Glomerular endothelial cell (primary cell): ENCODE results near the gene YJEFN3. TPM values are rescaled to one million over a fixed set of nuclear protein-coding genes. Genes with fewer than 3 reads are reported as not detected.

Experiments used
- DNase-seq: peaks from one replicate; pipeline ENCODE4 v3.0.0-alpha.2; 2011; ENCODE audit warnings: low read depth, low spot score; ENCODE audit errors: extremely low read depth
- total RNA-seq: library from RNA; depleted of rRNA; stranded (reverse); fragments of >200 nt; gene quantifications from 2 replicates; pipeline ENCODE4 v1.2.3, GENCODE V29; 2015

The YJEFN3 gene
- total RNA-seq, 1 donor from 2014 or later = 0.53 TPM

DNA sequence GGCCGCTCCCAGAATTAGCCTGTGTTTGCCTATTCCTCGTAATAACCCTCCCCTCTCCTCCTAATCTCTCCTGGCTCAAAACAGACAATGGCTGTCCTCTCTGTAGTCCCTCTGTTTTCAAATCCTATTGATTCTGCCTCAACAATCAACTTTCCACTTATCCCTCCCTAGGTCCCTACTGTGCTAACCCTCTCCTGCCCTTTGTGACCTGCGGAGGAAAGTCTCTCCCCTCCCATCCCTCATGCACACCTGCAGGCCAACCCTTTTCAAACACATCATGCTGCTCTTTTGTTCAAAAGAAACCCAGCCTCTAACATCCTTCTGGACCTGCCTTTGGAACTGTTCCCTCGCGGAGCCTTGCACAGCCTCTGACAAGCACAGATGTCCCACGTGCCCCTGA lies 46.7 kb downstream of the YJEFN3 start:
- DNase-seq = no peak

DNA sequence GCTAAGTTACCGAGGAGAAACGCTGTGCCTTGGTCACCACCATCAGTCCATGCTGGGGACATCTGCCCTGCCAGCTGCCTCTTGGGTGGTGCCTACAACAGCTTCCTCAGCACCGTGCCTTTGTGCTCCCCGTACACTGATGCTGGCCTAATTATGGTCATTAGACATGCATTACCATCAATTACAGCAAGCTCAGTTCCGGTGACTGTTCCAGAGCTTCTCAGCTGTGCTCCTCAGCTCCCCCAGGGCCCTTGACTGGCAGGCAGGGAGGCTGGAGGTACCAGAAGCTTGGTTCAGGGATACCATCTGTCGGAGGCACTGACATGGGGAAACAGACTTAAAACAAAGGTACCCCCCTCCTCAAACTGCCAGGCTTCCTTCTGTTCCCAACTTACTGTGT lies 49.5 kb downstream of the YJEFN3 start:
- DNase-seq = no peak

DNA sequence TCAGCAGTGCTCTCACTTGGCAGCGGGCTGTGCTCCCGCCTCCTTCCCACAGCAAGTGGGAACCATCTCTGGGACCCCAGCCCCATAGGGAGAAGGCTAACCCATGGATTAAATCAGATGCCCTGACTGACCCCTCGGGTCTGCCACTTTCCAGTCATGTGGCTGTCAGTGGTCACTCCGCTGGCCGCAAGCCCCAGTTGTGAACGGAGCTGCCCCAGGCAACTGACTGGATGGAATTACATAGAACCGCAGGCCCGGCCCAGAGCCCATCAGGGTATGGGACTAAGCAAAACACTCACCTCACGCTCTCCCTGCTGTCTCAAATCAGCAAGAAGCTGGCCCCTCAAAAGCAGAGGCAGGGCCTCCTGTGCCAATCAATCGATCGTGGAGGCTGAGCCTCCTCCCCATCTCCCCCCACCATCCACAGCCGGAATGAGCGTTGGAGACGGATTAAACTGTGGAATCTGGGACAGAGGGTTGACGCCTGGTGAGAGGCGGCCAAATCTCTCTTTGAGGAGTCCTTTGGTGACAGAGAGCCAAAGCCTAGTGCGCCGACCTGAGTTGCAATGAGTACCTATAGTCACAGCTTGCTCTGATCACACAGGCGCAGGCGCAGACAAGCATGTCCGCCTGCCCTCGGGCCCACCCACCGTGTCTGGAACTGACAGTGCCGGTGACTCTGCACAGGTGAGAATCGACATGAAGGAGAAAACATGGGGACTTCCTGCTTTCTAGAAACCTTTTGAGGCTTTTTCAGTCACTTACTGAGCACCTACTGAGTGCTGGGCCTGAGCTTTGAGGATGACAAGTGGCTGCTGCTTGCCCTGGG lies 51.0 kb downstream of the YJEFN3 start:
- no peak for DNase-seq

DNA sequence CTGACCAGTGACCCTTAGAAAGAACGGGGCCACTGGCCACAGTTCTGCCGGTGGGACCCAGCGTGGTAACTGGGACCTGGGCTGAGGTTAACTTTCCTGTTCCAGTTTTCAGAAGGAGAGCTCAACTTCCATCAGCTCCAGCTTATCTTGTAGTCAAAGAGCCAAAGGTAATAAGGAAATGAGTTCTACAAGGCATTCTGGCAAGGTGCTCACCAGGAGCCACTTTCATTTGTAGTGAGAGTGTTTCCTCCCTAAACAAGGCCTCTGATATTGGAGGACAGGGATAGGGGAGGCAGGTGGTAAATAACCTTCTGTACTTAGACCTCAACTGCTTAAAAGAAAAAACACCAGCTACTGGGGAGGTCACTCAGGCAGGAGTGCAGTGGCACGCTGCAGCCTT lies 51.7 kb downstream of the YJEFN3 start:
- DNase-seq = no peak

DNA sequence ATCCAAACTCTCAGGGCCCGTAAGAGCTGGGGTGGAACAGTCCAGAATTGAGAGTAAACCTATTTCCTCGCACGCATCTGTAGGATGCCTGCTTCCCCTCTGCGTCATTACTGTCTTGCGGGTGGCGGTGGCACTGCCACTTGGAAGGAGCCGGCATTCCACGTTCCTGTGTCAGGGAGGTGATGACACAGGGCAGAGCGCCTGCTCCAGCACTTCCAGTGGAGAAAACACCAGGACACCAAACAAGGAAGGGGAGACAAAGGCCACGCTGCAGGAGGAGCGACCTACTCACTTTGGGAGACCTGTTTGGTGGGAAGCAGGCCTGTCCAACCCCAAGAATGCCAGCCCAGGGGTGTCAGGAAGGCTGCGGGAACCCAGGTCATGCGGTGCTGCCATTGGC lies 52.7 kb downstream of the YJEFN3 start:
- DNase-seq = no peak

DNA sequence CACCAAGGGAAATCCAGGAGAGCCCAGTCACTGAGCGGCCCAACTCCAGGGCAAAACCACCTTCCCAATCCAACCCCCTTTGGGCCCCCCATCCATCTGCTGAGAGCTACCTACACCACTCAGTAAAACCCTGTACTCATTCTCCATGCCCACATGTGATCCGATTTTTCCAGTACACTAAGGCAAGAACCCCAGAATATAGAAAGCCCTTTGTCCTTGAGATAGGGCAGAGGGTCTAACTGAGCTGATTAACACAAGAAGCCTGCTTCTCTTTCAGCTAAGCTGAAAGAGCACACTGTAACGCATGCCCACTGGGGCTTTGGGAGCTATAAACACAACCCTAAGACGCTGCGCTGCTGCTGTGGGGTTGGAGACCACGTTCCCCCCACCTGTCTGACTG lies 53.8 kb downstream of the YJEFN3 start:
- DNase-seq = no peak

DNA sequence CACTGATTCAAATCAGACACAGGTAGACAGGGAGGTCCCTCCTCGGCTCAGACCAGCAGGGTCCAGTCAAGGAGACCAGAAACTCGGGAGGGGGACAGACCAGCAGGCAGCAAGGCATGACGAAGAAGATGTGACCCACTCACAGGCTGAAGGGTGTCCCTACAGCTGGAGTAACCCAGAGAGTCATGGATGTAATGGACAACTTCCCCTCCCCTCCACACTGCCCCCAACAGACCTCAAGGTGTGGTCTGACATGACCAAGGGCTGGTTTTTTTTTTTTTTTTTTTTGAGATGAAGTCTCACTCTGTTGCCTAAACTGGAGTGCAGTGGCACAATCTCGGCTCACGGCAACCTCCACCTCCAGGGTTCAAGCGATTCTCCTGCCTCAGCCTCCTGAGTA lies 55.6 kb downstream of the YJEFN3 start:
- no peak for DNase-seq

Other genes starting within 250 kb of the YJEFN3 start
- 43.7 and 45.8 TPM in 2 replicates for gene SUGP1, start 208.4 kb upstream of the YJEFN3 start, total RNA-seq
- 34.3 and 46.0 TPM in 2 replicates for gene MAU2, start 208.1 kb upstream of the YJEFN3 start, total RNA-seq
- gene GATAD2A, start 123.2 kb upstream of the YJEFN3 start, total RNA-seq = 97.8 and 102 TPM in 2 replicates
- 0.92 and 1.7 TPM in 2 replicates for gene TSSK6, start 13.4 kb upstream of the YJEFN3 start, total RNA-seq
- gene NDUFA13, start 12.7 kb upstream of the YJEFN3 start, total RNA-seq = 60.2 and 111 TPM in 2 replicates
- gene CILP2, start 9.4 kb downstream of the YJEFN3 start, total RNA-seq = not detected in 2 replicates
- 0.19 TPM in 1 of 2 replicates, not detected in the other for gene PBX4, start 89.8 kb downstream of the YJEFN3 start, total RNA-seq
- gene LPAR2, start 99.3 kb downstream of the YJEFN3 start, total RNA-seq = 6.2 and 7.5 TPM in 2 replicates
- gene GMIP, start 114.7 kb downstream of the YJEFN3 start, total RNA-seq = 13.6 and 22.5 TPM in 2 replicates
- gene ATP13A1, start 134.8 kb downstream of the YJEFN3 start, total RNA-seq = 191 and 275 TPM in 2 replicates
- 6.1 and 9.4 TPM in 2 replicates for gene ZNF101, start 139.9 kb downstream of the YJEFN3 start, total RNA-seq
- gene ZNF14, start 204.2 kb downstream of the YJEFN3 start, total RNA-seq = 2.5 and 5.5 TPM in 2 replicates